IMR-90 (cell line): ENCODE measurements around the gene EHMT1. TPM values are rescaled to one million over a fixed set of nuclear protein-coding genes. Genes with fewer than 3 reads are reported as not detected.

Source experiments
- ATAC-seq: fragments of 200-7000 bp; cut with Tn5 transposase; 2 replicates; pipeline ENCODE4 v1.9.1; 2020; ENCODE audit warnings: low read depth, mild to moderate bottlenecking, moderate library complexity
- BruUV-seq: library from RNA; stranded (reverse); fragments of 400-500 nt; replicated peaks from 2 replicates; lab custom pipeline; 2021; lab: Mats Ljungman, UMichigan
- CTCF ChIA-PET: fragments of 300-600 bp; formaldehyde crosslinking; extraction: SDS; loops from one replicate; lab custom pipeline; 2021; ENCODE audit warnings: antibody characterized with exemption; lab: Yijun Ruan, JAX
- POLR2A ChIA-PET: fragments of 300-600 bp; sonication (Branson Sonifier 250); formaldehyde crosslinking; loops from one replicate; lab custom pipeline; 2022; ENCODE audit warnings: antibody characterized with exemption; ENCODE audit not compliant: unreplicated experiment; lab: Charles Lee
- DNase-seq: peaks from one replicate; pipeline ENCODE4 v3.0.0; 2013
- H2AFZ ChIP-seq: replicated peaks from 2 replicates; pipeline ENCODE3; 2013; ENCODE audit warnings: low read length, mild to moderate bottlenecking; ENCODE audit not compliant: poor library complexity
- H2AK5ac ChIP-seq: 2 replicates; pipeline ENCODE4 v1.6.1; 2013; ENCODE audit warnings: low read depth, low read length, inconsistent platforms
- H2AK9ac ChIP-seq: replicated peaks from 2 replicates; pipeline ENCODE3; 2013; ENCODE audit warnings: mild to moderate bottlenecking, low read depth, low read length, moderate library complexity; ENCODE audit not compliant: poor library complexity
- H2BK120ac ChIP-seq: 2 replicates; pipeline ENCODE4 v1.6.1; 2013; ENCODE audit warnings: low read depth, low read length, inconsistent platforms
- H2BK15ac ChIP-seq: 3 replicates; pipeline ENCODE4 v1.6.1; 2013; ENCODE audit warnings: low read depth, low read length, inconsistent platforms
- H2BK20ac ChIP-seq: 2 replicates; pipeline ENCODE4 v1.6.1; 2013; ENCODE audit warnings: low read depth, mild to moderate bottlenecking, inconsistent platforms, low read length, moderate library complexity
- H2BK5ac ChIP-seq: 2 replicates; pipeline ENCODE4 v1.6.1; 2013; ENCODE audit warnings: mild to moderate bottlenecking, low read depth, low read length, inconsistent platforms; ENCODE audit not compliant: poor library complexity, severe bottlenecking
- H3K14ac ChIP-seq: replicated peaks from 2 replicates; pipeline ENCODE4 v1.6.1; 2013; ENCODE audit warnings: low read depth, low read length, inconsistent platforms
- H3K18ac ChIP-seq: 2 replicates; pipeline ENCODE4 v1.6.1; 2013; ENCODE audit warnings: low read depth, low read length, control low read depth
- H3K23ac ChIP-seq: 2 replicates; pipeline ENCODE4 v1.6.1; 2013; ENCODE audit warnings: low read depth, low read length, inconsistent platforms
- H3K27ac ChIP-seq: 2 replicates; pipeline ENCODE4 v1.5.1; 2013; ENCODE audit warnings: mild to moderate bottlenecking, control low read depth, low read length; ENCODE audit not compliant: insufficient read depth
- H3K27me3 ChIP-seq: 2 replicates; pipeline ENCODE4 v1.6.1; 2013; ENCODE audit warnings: low read length; ENCODE audit not compliant: control insufficient read depth, insufficient read depth
- H3K36me3 ChIP-seq: 2 replicates; pipeline ENCODE4 v1.6.1; 2013; ENCODE audit warnings: low read length, mixed read lengths; ENCODE audit not compliant: control insufficient read depth, insufficient read depth
- H3K4ac ChIP-seq: 2 replicates; pipeline ENCODE4 v1.6.1; 2013; ENCODE audit warnings: low read depth, low read length, inconsistent platforms
- H3K4me1 ChIP-seq: 2 replicates; pipeline ENCODE4 v1.6.1; 2013; ENCODE audit warnings: low read length, mixed read lengths; ENCODE audit not compliant: control insufficient read depth, insufficient read depth
- H3K4me2 ChIP-seq: 2 replicates; pipeline ENCODE4 v1.6.1; 2013; ENCODE audit warnings: low read depth, mild to moderate bottlenecking, control low read depth, low read length, moderate library complexity
- H3K4me3 ChIP-seq: 2 replicates; pipeline ENCODE4 v1.5.1; 2013; ENCODE audit warnings: low read depth, mild to moderate bottlenecking, control low read depth, low read length, moderate library complexity; ENCODE audit not compliant: insufficient read depth
- H3K56ac ChIP-seq: 2 replicates; pipeline ENCODE4 v1.6.1; 2013; ENCODE audit warnings: low read length, inconsistent platforms; ENCODE audit not compliant: insufficient read depth; ENCODE audit errors: extremely low read depth
- H3K79me1 ChIP-seq, 2 experiments: 2 replicates each; pipeline ENCODE4 v1.6.1; 2013; ENCODE audit warnings: low read length in 2 of 2, inconsistent platforms in 1 of 2, low read depth in 1 of 2
- H3K9ac ChIP-seq: 2 replicates; pipeline ENCODE4 v1.6.1; 2013; ENCODE audit warnings: low read depth, low read length, control low read depth
- H3K9me1 ChIP-seq: 2 replicates; pipeline ENCODE4 v1.6.1; 2013; ENCODE audit warnings: low read length, inconsistent platforms; ENCODE audit not compliant: insufficient read depth
- H3K9me3 ChIP-seq: 2 replicates; pipeline ENCODE4 v1.6.1; 2013; ENCODE audit warnings: low read length; ENCODE audit not compliant: control insufficient read depth, insufficient read depth
- H4K20me1 ChIP-seq: 2 replicates; pipeline ENCODE4 v1.6.1; 2013; ENCODE audit warnings: low read length, inconsistent platforms; ENCODE audit not compliant: insufficient read depth
- H4K5ac ChIP-seq: 2 replicates; pipeline ENCODE4 v1.6.1; 2013; ENCODE audit warnings: mild to moderate bottlenecking, low read depth, low read length, control low read depth
- H4K8ac ChIP-seq, 2 experiments: 2 replicates each; pipeline ENCODE4 v1.6.1; 2013; ENCODE audit warnings: low read depth in 2 of 2, low read length in 2 of 2, control low read depth in 1 of 2, inconsistent platforms in 1 of 2
- H4K91ac ChIP-seq: 2 replicates; pipeline ENCODE4 v1.6.1; 2013; ENCODE audit warnings: low read depth, low read length, inconsistent platforms; ENCODE audit not compliant: insufficient read depth
- BHLHE40 ChIP-seq: fragments of 150-350 bp; IDR thresholded peaks from 2 replicates; pipeline ENCODE4 v1.6.1; 2016; ENCODE audit warnings: mild to moderate bottlenecking, low read depth, low read length
- RAD21 ChIP-seq: IDR thresholded peaks from 2 replicates; pipeline ENCODE4 v1.6.1; 2012; ENCODE audit warnings: low read length, improper control_type of control experiment
- RFX5 ChIP-seq: IDR thresholded peaks from 2 replicates; pipeline ENCODE4 v1.8.0; 2012; ENCODE audit warnings: low read depth, mild to moderate bottlenecking, low read length, moderate library complexity
- WGBS, 2 experiments: methylation state at CpG; one replicate each; pipeline versions ENCODE4 v1.1.5 to v1.1.7; 2013; ENCODE audit warnings: missing lambda C conversion rate in 2 of 2; ENCODE audit not compliant: insufficient read length in 1 of 2; ENCODE audit errors: extremely low coverage in 2 of 2; 5-methylcytosine and 5-hydroxymethylcytosine counted together
- dilution Hi-C: fragments of 300-500 bp; cut with HindIII; formaldehyde crosslinking; loops from one replicate; pipeline ENCODE4 v1.14.3; 2018; ENCODE audit warnings: low sequenced_read_pairs; ENCODE audit not compliant: unreplicated experiment
- in situ Hi-C: fragments of 300-500 bp; cut with MboI; formaldehyde crosslinking; loops from 3 replicates; pipeline ENCODE4 v1.14.3; 2019; ENCODE audit warnings: low sequenced_read_pairs, inconsistent platforms, mixed read lengths
- intact Hi-C: fragments of 100-400 bp; cut with micrococcal nuclease; formaldehyde crosslinking; loops from 2 replicates; pipeline ENCODE4 v1.10.0; 2022
- polyA plus RNA-seq, 3 experiments: library from polyadenylated mRNA; depleted of rRNA; stranded (reverse); fragments of >200 nt; gene quantifications; 2 replicates each; pipeline ENCODE4 v1.2.3, GENCODE V29; 2012; ENCODE audit warnings: low replicate concordance in 1 of 3
- total RNA-seq: library from RNA; depleted of rRNA; stranded (reverse); fragments of >200 nt; gene quantifications from 2 replicates; pipeline ENCODE4 v1.2.3, GENCODE V29; 2012

EHMT1 gene
- total and polyA plus RNA-seq, 2 of the 4 experiments (the other 2 are of a cell fraction) = 32.8 to 35.1 TPM

DNA sequence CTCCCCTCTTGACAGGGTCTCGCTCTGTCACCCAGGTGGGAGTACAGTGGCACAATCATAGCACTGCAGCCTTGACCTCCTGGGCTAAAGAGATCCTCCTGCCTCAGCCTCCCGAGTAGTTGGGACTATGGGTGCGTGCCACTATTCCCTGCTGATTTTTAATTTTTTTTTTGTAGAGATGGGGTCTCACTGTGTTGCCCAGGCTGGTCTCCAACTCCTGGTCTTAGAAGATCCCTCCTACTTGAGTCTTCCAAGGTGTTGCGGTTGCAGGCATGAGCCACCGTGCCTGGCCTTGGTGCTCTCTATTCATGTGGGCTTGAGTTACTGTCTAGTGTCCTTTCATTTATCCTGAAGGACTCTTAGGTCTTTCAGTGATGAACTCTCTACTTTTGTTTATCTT lies 24.1 kb downstream of the EHMT1 start:
- no peak for TF ChIP-seq RAD21
- no peak for TF ChIP-seq RFX5
- no peak for TF ChIP-seq BHLHE40
- in situ Hi-C loops (no loop called here), intact Hi-C loops (no loop called here), dilution Hi-C loops (no loop called here)
- Histone ChIP-seq H2BK5ac (no peak overlapping the region), H3K27me3 (no peaks in the 10 kb centered on the region), H3K4me1 (peaks cover 6% of the 10 kb centered on the region; the same call in 1 of the 2 replicates), H3K36me3 (peaks cover 8% of the 10 kb centered on the region), H4K8ac (no peak overlapping the region), H2AFZ (no peak overlapping the region), H2AK9ac (no peak overlapping the region), H2BK120ac (no peak overlapping the region), H3K56ac (no peak overlapping the region), H2AK5ac (no peak overlapping the region), H3K18ac (no peak overlapping the region), H2BK15ac (no peak overlapping the region), H4K91ac (no peak overlapping the region), H3K14ac (no peak overlapping the region), H3K4ac (no peak overlapping the region), H3K4me2 (no peak overlapping the region), H3K4me3 (no peak overlapping the region), H3K9me3 (no peaks in the 10 kb centered on the region), H4K5ac (no peak overlapping the region), H3K9me1 (peaks cover 18% of the 10 kb centered on the region), H3K9ac (no peak overlapping the region), H3K79me1 (peaks cover 26 to 75% of the 10 kb centered on the region in 2 experiments), H3K23ac (no peak overlapping the region), H3K27ac (no peak overlapping the region), H4K20me1 (peaks cover 74% of the 10 kb centered on the region), H2BK20ac (no peak overlapping the region)
- DNase-seq (no peak), ATAC-seq (no peak)
- BruUV-seq = no TSS peak
- CTCF ChIA-PET = interaction anchor here (0.9 kb wide), 1 partner anchor 23 kb away, joined by 3 read pairs; no protein-coding TSS in a partner anchor
- POLR2A ChIA-PET = no interaction called here
- no CpG with 5 or more reads among the region's 5 CpGs for WGBS, 2 experiments
